ENCODE results near the gene OTOP1.
A peak's percentile ranks its signal among the peaks of the same experiment; 100 is the strongest.
"Not testable (repeated sequence)": the region's sequence is repeated elsewhere in the genome, so short reads cannot be mapped to it uniquely, and the experiment has no call there.

OTOP1 gene

GRCh38 chr4:4257705-4258104 is 31.0 kb upstream of the OTOP1 start:
- not testable (repeated sequence) for H3K27ac ChIP-seq (ENCODE audit: insufficient read depth, low read depth, low read length, poor library complexity, severe bottlenecking); H3K4me3 ChIP-seq (ENCODE audit: insufficient read depth, low read depth, low read length); H3K36me3 ChIP-seq (ENCODE audit: control insufficient read depth, insufficient read depth, low read length); H3K27me3 ChIP-seq (ENCODE audit: control insufficient read depth, insufficient read depth, low read length, poor library complexity, severe bottlenecking); H3K4me1 ChIP-seq (ENCODE audit: control insufficient read depth, insufficient read depth, low read length); H3K9me3 ChIP-seq (ENCODE audit: control insufficient read depth, low read length)
- 63% methylated on average over 3 of the region's 3 CpGs for WGBS, 2 experiments

GRCh38 chr4:4256799-4257198 is 30.1 kb upstream of the OTOP1 start:
- H3K4me1 ChIP-seq (ENCODE audit: control insufficient read depth, insufficient read depth, low read length), result peaks cover 5% of the 10 kb centered on the region
- no peaks in the 10 kb centered on the region for H3K9me3 ChIP-seq (ENCODE audit: control insufficient read depth, low read length)
- WGBS, 2 experiments, result 78 to 79% methylated on average over 10 of the region's 10 CpGs
- H3K36me3 ChIP-seq (ENCODE audit: control insufficient read depth, insufficient read depth, low read length), result no peaks in the 10 kb centered on the region
- no peak overlapping the region for H3K4me3 ChIP-seq (ENCODE audit: insufficient read depth, low read depth, low read length)
- peaks cover 6% of the 10 kb centered on the region for H3K27me3 ChIP-seq (ENCODE audit: control insufficient read depth, insufficient read depth, low read length, poor library complexity, severe bottlenecking)
- H3K27ac ChIP-seq (ENCODE audit: insufficient read depth, low read depth, low read length, poor library complexity, severe bottlenecking), result no peak overlapping the region

GRCh38 chr4:4254666-4255065 is 27.9 kb upstream of the OTOP1 start:
- WGBS, 2 experiments, result 89 to 91% methylated on average over 6 of the region's 6 CpGs
- H3K4me1 ChIP-seq (ENCODE audit: control insufficient read depth, insufficient read depth, low read length), result peaks cover 4% of the 10 kb centered on the region
- H3K9me3 ChIP-seq (ENCODE audit: control insufficient read depth, low read length), result no peaks in the 10 kb centered on the region
- no peak overlapping the region for H3K27ac ChIP-seq (ENCODE audit: insufficient read depth, low read depth, low read length, poor library complexity, severe bottlenecking)
- H3K4me3 ChIP-seq (ENCODE audit: insufficient read depth, low read depth, low read length), result no peak overlapping the region
- peaks cover 15% of the 10 kb centered on the region for H3K27me3 ChIP-seq (ENCODE audit: control insufficient read depth, insufficient read depth, low read length, poor library complexity, severe bottlenecking)
- no peaks in the 10 kb centered on the region for H3K36me3 ChIP-seq (ENCODE audit: control insufficient read depth, insufficient read depth, low read length)

- Histone ChIP-seq H3K27me3 (ENCODE audit: control insufficient read depth, insufficient read depth, low read length, poor library complexity, severe bottlenecking) (peaks cover 15% of the 10 kb centered on the region), H3K4me1 (ENCODE audit: control insufficient read depth, insufficient read depth, low read length) (no peaks in the 10 kb centered on the region), H3K36me3 (ENCODE audit: control insufficient read depth, insufficient read depth, low read length) (no peaks in the 10 kb centered on the region), H3K4me3 (ENCODE audit: insufficient read depth, low read depth, low read length) (no peak overlapping the region), H3K9me3 (ENCODE audit: control insufficient read depth, low read length) (no peaks in the 10 kb centered on the region), H3K27ac (ENCODE audit: insufficient read depth, low read depth, low read length, poor library complexity, severe bottlenecking) (no peak overlapping the region)
- WGBS, 2 experiments, result 89 to 92% methylated on average over 11 of the region's 11 CpGs
Measured at GRCh38 chr4:4254199-4254598, 27.5 kb upstream of the OTOP1 start.

- Histone ChIP-seq H3K27me3 (ENCODE audit: control insufficient read depth, insufficient read depth, low read length, poor library complexity, severe bottlenecking) (peaks cover 13% of the 10 kb centered on the region), H3K9me3 (ENCODE audit: control insufficient read depth, low read length) (no peaks in the 10 kb centered on the region), H3K27ac (ENCODE audit: insufficient read depth, low read depth, low read length, poor library complexity, severe bottlenecking) (no peak overlapping the region), H3K4me3 (ENCODE audit: insufficient read depth, low read depth, low read length) (no peak overlapping the region), H3K36me3 (ENCODE audit: control insufficient read depth, insufficient read depth, low read length) (no peaks in the 10 kb centered on the region), H3K4me1 (ENCODE audit: control insufficient read depth, insufficient read depth, low read length) (peaks cover 4% of the 10 kb centered on the region)
- 93% methylated on average over 8 of the region's 8 CpGs for WGBS, 2 experiments
Measured at GRCh38 chr4:4249866-4250265, 23.1 kb upstream of the OTOP1 start.

- H3K4me3 ChIP-seq (ENCODE audit: insufficient read depth, low read depth, low read length), result not testable (repeated sequence)
Measured at GRCh38 chr4:4249342-4249741, 22.6 kb upstream of the OTOP1 start.

GRCh38 chr4:4248885-4249203 is 22.1 kb upstream of the OTOP1 start:
- H3K4me3 ChIP-seq (ENCODE audit: insufficient read depth, low read depth, low read length), result peak overlapping the region; percentile 90
- H3K9me3 ChIP-seq (ENCODE audit: control insufficient read depth, low read length), result no peaks in the 10 kb centered on the region
- no peak overlapping the region for H3K27ac ChIP-seq (ENCODE audit: insufficient read depth, low read depth, low read length, poor library complexity, severe bottlenecking)
- H3K4me1 ChIP-seq (ENCODE audit: control insufficient read depth, insufficient read depth, low read length), result peaks cover 4% of the 10 kb centered on the region
- H3K27me3 ChIP-seq (ENCODE audit: control insufficient read depth, insufficient read depth, low read length, poor library complexity, severe bottlenecking), result peaks cover 9% of the 10 kb centered on the region
- H3K36me3 ChIP-seq (ENCODE audit: control insufficient read depth, insufficient read depth, low read length), result peaks cover 5% of the 10 kb centered on the region
- WGBS, 2 experiments, result 69 to 70% methylated on average over 9 to 10 of the region's 10 CpGs

More at GRCh38 chr4:4249342-4249741, 22.6 kb upstream of the OTOP1 start:
- not testable (repeated sequence) for H3K36me3 ChIP-seq (ENCODE audit: control insufficient read depth, insufficient read depth, low read length); H3K9me3 ChIP-seq (ENCODE audit: control insufficient read depth, low read length); H3K27ac ChIP-seq (ENCODE audit: insufficient read depth, low read depth, low read length, poor library complexity, severe bottlenecking); H3K27me3 ChIP-seq (ENCODE audit: control insufficient read depth, insufficient read depth, low read length, poor library complexity, severe bottlenecking); H3K4me1 ChIP-seq (ENCODE audit: control insufficient read depth, insufficient read depth, low read length)
- WGBS, 2 experiments, result 92 to 93% methylated on average over 15 of the region's 15 CpGs

- Histone ChIP-seq H3K4me3 (ENCODE audit: insufficient read depth, low read depth, low read length) (peak within 1 kb of the TSS; percentile 90), H3K27me3 (ENCODE audit: control insufficient read depth, insufficient read depth, low read length, poor library complexity, severe bottlenecking) (peaks cover 9% of the 10 kb centered on the region), H3K9me3 (ENCODE audit: control insufficient read depth, low read length) (no peaks in the 10 kb centered on the region), H3K4me1 (ENCODE audit: control insufficient read depth, insufficient read depth, low read length) (peaks cover 4% of the 10 kb centered on the region), H3K36me3 (ENCODE audit: control insufficient read depth, insufficient read depth, low read length) (peaks cover 5% of the 10 kb centered on the region), H3K27ac (ENCODE audit: insufficient read depth, low read depth, low read length, poor library complexity, severe bottlenecking) (peak within 1 kb of the TSS; percentile 88)
- whole genome bisulfite sequencing, 2 experiments, result 3% methylated on average over 62 of the region's 62 CpGs
Measured at GRCh38 chr4:4248029-4248884, 21.5 kb upstream of the OTOP1 start, which contains the start of gene TMEM128. TMEM128 (minus strand) TSS chr4:4248223; CDS start chr4:4248202, 21 bp downstream.

- H3K4me1 ChIP-seq (ENCODE audit: control insufficient read depth, insufficient read depth, low read length), result peaks cover 4% of the 10 kb centered on the region
- no peaks in the 10 kb centered on the region for H3K9me3 ChIP-seq (ENCODE audit: control insufficient read depth, low read length)
- 5 to 6% methylated on average over 12 of the region's 12 CpGs for WGBS, 2 experiments
- peak overlapping the region; percentile 90 for H3K4me3 ChIP-seq (ENCODE audit: insufficient read depth, low read depth, low read length)
- H3K27me3 ChIP-seq (ENCODE audit: control insufficient read depth, insufficient read depth, low read length, poor library complexity, severe bottlenecking), result peaks cover 9% of the 10 kb centered on the region
- H3K36me3 ChIP-seq (ENCODE audit: control insufficient read depth, insufficient read depth, low read length), result peaks cover 5% of the 10 kb centered on the region
- no peak overlapping the region for H3K27ac ChIP-seq (ENCODE audit: insufficient read depth, low read depth, low read length, poor library complexity, severe bottlenecking)
Measured at GRCh38 chr4:4247696-4248028, 20.9 kb upstream of the OTOP1 start.

- Histone ChIP-seq H3K9me3 (ENCODE audit: control insufficient read depth, low read length) (no peaks in the 10 kb centered on the region), H3K4me1 (ENCODE audit: control insufficient read depth, insufficient read depth, low read length) (peaks cover 4% of the 10 kb centered on the region), H3K4me3 (ENCODE audit: insufficient read depth, low read depth, low read length) (no peak overlapping the region), H3K36me3 (ENCODE audit: control insufficient read depth, insufficient read depth, low read length) (peaks cover 11% of the 10 kb centered on the region), H3K27ac (ENCODE audit: insufficient read depth, low read depth, low read length, poor library complexity, severe bottlenecking) (no peak overlapping the region), H3K27me3 (ENCODE audit: control insufficient read depth, insufficient read depth, low read length, poor library complexity, severe bottlenecking) (no peaks in the 10 kb centered on the region)
- WGBS, 2 experiments, result 92 to 95% methylated on average over 1 of the region's 1 CpG
Measured at GRCh38 chr4:4245172-4245571, 18.4 kb upstream of the OTOP1 start.
